Measurements from ENCODE around the gene SEMA4A. TPM values are rescaled to one million over a fixed set of nuclear protein-coding genes. Genes with fewer than 3 reads are reported as not detected.
"Not testable (repeated sequence)": the region's sequence is repeated elsewhere in the genome, so short reads cannot be mapped to it uniquely, and the experiment has no call there.

Gene SEMA4A
- total and polyA plus RNA-seq, 9 donors: 2.1 to 9.0 (median 3.7) TPM

- H3K4me3 ChIP-seq: peak overlapping the region; percentile 38
- 3 to 4% (median 3%) methylated on average over 14 of the region's 14 CpGs for WGBS, 3 donors
- H3K27ac ChIP-seq: peak overlapping the region; percentile 95 to 99
- no peaks in the 10 kb centered on the region for H3K9me3 ChIP-seq
- intact Hi-C loops (cut with DNase I): no loop called here
- no peaks in the 10 kb centered on the region for H3K36me3 ChIP-seq
- TF ChIP-seq, protein P1, sequence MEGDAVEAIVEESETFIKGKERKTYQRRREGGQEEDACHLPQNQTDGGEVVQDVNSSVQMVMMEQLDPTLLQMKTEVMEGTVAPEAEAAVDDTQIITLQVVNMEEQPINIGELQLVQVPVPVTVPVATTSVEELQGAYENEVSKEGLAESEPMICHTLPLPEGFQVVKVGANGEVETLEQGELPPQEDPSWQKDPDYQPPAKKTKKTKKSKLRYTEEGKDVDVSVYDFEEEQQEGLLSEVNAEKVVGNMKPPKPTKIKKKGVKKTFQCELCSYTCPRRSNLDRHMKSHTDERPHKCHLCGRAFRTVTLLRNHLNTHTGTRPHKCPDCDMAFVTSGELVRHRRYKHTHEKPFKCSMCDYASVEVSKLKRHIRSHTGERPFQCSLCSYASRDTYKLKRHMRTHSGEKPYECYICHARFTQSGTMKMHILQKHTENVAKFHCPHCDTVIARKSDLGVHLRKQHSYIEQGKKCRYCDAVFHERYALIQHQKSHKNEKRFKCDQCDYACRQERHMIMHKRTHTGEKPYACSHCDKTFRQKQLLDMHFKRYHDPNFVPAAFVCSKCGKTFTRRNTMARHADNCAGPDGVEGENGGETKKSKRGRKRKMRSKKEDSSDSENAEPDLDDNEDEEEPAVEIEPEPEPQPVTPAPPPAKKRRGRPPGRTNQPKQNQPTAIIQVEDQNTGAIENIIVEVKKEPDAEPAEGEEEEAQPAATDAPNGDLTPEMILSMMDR (IDR thresholded peaks at IDR 0.05): no peak
- TF ChIP-seq POLR2A (IDR thresholded peaks at IDR 0.05) (peak; percentile 54), EP300 (IDR thresholded peaks at IDR 0.05) (peak; percentile 11)
- peak; percentile 91 to 94 (median 91) for DNase-seq
- no peaks in the 10 kb centered on the region for H3K27me3 ChIP-seq
- peaks cover 64% of the 10 kb centered on the region for H3K4me1 ChIP-seq (ENCODE audit: insufficient read depth)
These were observed 30.6 kb upstream of the SEMA4A start for GRCh38 chr1:156122519-156123355.

GRCh38 chr1:156123356-156124196 is 29.8 kb upstream of the SEMA4A start:
- Histone ChIP-seq H3K4me1 (ENCODE audit: insufficient read depth) (peaks cover 61% of the 10 kb centered on the region), H3K27me3 (no peaks in the 10 kb centered on the region), H3K9me3 (no peaks in the 10 kb centered on the region), H3K27ac (peak overlapping the region; percentile 95 to 99), H3K4me3 (peak overlapping the region; percentile 38), H3K36me3 (no peaks in the 10 kb centered on the region)
- TF ChIP-seq, protein P1 (IDR thresholded peaks at IDR 0.05): peak in 2 of 3 donors; percentile 9 to 13
- TF ChIP-seq POLR2A (IDR thresholded peaks at IDR 0.05) (peak; percentile 54), EP300 (IDR thresholded peaks at IDR 0.05) (peak; percentile 26)
- 19 to 27% (median 21%) methylated on average over 14 of the region's 14 CpGs for whole genome bisulfite sequencing, 3 donors
- DNase-seq: peak; percentile 95 to 97 (median 96)
- intact Hi-C loops (cut with DNase I): no loop called here

DNA sequence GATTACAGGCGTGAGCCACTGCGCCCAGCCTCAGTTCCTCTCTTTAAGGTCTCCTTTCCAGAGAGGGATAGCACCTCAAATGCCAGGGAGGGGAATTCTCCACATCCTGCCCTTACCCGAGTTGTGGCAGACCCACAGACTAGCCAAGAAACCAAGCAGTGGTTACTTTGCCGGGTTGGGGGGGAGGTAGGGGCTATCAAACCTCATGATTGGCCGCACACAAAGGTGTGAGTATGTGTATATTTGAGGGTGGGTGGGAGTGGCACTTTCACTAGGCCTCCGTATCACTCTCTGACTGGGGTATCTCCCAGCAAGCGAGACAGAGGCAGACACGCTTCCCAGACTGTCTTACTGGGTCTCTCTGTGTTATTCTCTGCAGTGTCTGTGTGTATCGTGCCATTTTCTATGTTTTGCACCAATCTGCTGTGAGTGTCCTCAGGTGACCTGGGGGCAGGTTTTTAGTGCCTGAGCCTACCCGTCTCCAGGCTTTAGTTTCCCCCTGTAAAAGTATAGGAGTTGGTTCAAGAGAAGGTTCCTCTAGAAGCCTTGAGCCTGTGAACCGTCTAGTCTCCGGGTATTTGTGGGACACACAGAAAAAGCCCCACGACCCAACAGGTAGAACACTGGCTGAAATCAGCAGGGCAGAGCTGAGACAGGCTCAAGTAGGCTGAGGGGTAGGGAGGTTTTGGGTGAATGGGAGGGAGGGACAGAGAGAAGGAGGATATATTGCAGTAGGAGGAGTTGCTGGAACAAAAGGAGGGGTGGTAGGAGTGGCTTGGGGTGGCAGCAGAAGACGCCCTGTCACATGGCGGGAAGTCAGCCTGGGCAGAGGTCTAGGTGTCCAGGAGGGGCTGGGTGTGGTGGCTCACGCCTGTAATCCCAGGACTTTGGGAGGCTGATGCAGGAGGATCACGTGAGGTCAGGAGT is 28.6 kb upstream of the SEMA4A start:
- peak in 1 of 5 donors; percentile 43 for DNase-seq
- Histone ChIP-seq H3K9me3 (no peaks in the 10 kb centered on the region), H3K27me3 (no peaks in the 10 kb centered on the region), H3K27ac (peak overlapping the region; percentile 95 to 99), H3K4me1 (ENCODE audit: insufficient read depth) (peaks cover 62% of the 10 kb centered on the region), H3K36me3 (no peaks in the 10 kb centered on the region), H3K4me3 (peak overlapping the region; percentile 4)
- no peak for TF ChIP-seq POLR2A (IDR thresholded peaks at IDR 0.05)
- WGBS, 3 donors: 49 to 56% (median 54%) methylated on average over 17 of the region's 17 CpGs
- intact Hi-C loops (cut with DNase I): no loop called here

GRCh38 chr1:156125544-156125943 is 27.8 kb upstream of the SEMA4A start:
- H3K36me3 ChIP-seq; intact Hi-C loops (cut with DNase I); H3K9me3 ChIP-seq; H3K27me3 ChIP-seq: not testable (repeated sequence)
- Histone ChIP-seq H3K4me1 (ENCODE audit: insufficient read depth) (peaks cover 59% of the 10 kb centered on the region), H3K4me3 (peak overlapping the region; percentile 19), H3K27ac (peak overlapping the region; percentile 95 to 99)
- peak in 1 of 5 donors; percentile 41 for DNase-seq
- WGBS, 3 donors: 61 to 74% (median 71%) methylated on average over 10 of the region's 10 CpGs
